GM12878 (cell line): Measurements from ENCODE around the gene USP14.

Experiments used
- DPF2 ChIP-seq: fragments of 450-650 bp; IDR thresholded peaks from 2 replicates; pipeline ENCODE4 v1.6.1; 2017; ENCODE audit warnings: mild to moderate bottlenecking
- ESRRA ChIP-seq: IDR thresholded peaks from 2 replicates; pipeline ENCODE4 v1.6.1; 2012; ENCODE audit warnings: mild to moderate bottlenecking, low read length, improper control_type of control experiment
- FOXM1 ChIP-seq: IDR thresholded peaks from 2 replicates; pipeline ENCODE4 v1.6.1; 2012; ENCODE audit warnings: low read depth, mild to moderate bottlenecking, inconsistent platforms, low read length, moderate library complexity
- GABPA ChIP-seq: IDR thresholded peaks from 2 replicates; pipeline ENCODE4 v1.6.1; 2014; ENCODE audit warnings: antibody characterized with exemption, low read depth, mild to moderate bottlenecking, inconsistent platforms
- IRF4 ChIP-seq: IDR thresholded peaks from 2 replicates; pipeline ENCODE4 v1.6.1; 2011; ENCODE audit warnings: low read depth, low read length
- POLR2A ChIP-seq: IDR thresholded peaks from 2 replicates; pipeline ENCODE4 v1.6.1; 2011; ENCODE audit warnings: low read depth, mild to moderate bottlenecking, low read length
- POLR2AphosphoS5 ChIP-seq: IDR thresholded peaks from 2 replicates; pipeline ENCODE4 v1.6.1; 2011; ENCODE audit warnings: mild to moderate bottlenecking, low read length, inconsistent platforms
- RAD21 ChIP-seq: IDR thresholded peaks from 2 replicates; pipeline ENCODE4 v1.6.1; 2011; ENCODE audit warnings: mild to moderate bottlenecking, low read depth, low read length, moderate library complexity; ENCODE audit not compliant: insufficient read depth
- SMAD1 ChIP-seq: fragments of 450-650 bp; IDR thresholded peaks from 2 replicates; pipeline ENCODE4 v1.6.1; 2018; ENCODE audit warnings: mild to moderate bottlenecking, low read depth; ENCODE audit not compliant: partially characterized antibody
- TCF7 ChIP-seq: IDR thresholded peaks from 2 replicates; pipeline ENCODE4 v1.6.1; 2014; ENCODE audit warnings: antibody characterized with exemption, borderline replicate concordance
- TF ChIP-seq, protein P1 (sequence below), 3 experiments: IDR thresholded peaks in 2 of 3; conservative IDR thresholded peaks in 1 of 3; 2 replicates each; pipeline ENCODE4 v1.5.1; 2011; ENCODE audit warnings: low read depth in 3 of 3, low read length in 3 of 3, mild to moderate bottlenecking in 3 of 3, control low read depth in 2 of 3, moderate library complexity in 2 of 3, inconsistent platforms in 1 of 3, mixed read lengths in 1 of 3; ENCODE audit not compliant: control insufficient read depth in 2 of 3, insufficient read depth in 1 of 3; ENCODE audit errors: extremely low read depth in 1 of 3
- TF ChIP-seq, protein P2 (sequence below): IDR thresholded peaks from 2 replicates; pipeline ENCODE4 v1.6.1; 2011; ENCODE audit warnings: low read depth, mild to moderate bottlenecking, low read length, moderate library complexity, borderline replicate concordance; ENCODE audit errors: extremely low read depth
- TF ChIP-seq, protein P3 (sequence below): IDR thresholded peaks from 2 replicates; pipeline ENCODE4 v1.6.1; 2011; ENCODE audit warnings: low read depth, low read length, improper control_type of control experiment, borderline replicate concordance
- TF ChIP-seq, protein P4 (sequence below): IDR thresholded peaks from 2 replicates; pipeline ENCODE4 v1.6.1; 2012; ENCODE audit warnings: low read depth, low read length, improper control_type of control experiment

DNA sequence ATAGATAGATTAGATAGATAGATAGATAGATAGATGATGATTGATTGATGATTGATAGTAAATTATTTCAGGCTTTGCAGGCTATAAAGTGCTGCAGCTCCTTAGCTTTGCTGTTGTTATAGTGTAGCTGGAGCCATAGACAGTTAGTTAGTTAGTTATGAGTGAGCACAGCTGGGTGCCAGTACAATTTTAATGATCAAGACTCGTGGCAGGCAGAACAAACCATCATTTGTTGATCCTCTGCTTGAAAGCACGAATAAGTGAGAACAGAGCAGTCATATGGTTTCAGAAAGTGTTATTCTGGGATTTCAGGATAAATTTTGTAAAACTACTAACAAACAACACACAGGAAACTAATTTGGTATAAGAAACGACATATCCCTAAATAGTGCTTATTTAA, 55.6 kb downstream of the USP14 start:
- TF ChIP-seq TCF7, result no peak
- TF ChIP-seq SMAD1, result no peak
- TF ChIP-seq, protein P1, sequence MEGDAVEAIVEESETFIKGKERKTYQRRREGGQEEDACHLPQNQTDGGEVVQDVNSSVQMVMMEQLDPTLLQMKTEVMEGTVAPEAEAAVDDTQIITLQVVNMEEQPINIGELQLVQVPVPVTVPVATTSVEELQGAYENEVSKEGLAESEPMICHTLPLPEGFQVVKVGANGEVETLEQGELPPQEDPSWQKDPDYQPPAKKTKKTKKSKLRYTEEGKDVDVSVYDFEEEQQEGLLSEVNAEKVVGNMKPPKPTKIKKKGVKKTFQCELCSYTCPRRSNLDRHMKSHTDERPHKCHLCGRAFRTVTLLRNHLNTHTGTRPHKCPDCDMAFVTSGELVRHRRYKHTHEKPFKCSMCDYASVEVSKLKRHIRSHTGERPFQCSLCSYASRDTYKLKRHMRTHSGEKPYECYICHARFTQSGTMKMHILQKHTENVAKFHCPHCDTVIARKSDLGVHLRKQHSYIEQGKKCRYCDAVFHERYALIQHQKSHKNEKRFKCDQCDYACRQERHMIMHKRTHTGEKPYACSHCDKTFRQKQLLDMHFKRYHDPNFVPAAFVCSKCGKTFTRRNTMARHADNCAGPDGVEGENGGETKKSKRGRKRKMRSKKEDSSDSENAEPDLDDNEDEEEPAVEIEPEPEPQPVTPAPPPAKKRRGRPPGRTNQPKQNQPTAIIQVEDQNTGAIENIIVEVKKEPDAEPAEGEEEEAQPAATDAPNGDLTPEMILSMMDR (IDR thresholded peaks at IDR 0.05 in 2 of 3, conservative IDR thresholded peaks at IDR 0.05 in 1 of 3; ENCODE audit: control insufficient read depth in 2 of 3, extremely low read depth in 1 of 3, insufficient read depth in 1 of 3, low read depth in 3 of 3, low read length in 3 of 3), result no peak
- TF ChIP-seq, protein P2, sequence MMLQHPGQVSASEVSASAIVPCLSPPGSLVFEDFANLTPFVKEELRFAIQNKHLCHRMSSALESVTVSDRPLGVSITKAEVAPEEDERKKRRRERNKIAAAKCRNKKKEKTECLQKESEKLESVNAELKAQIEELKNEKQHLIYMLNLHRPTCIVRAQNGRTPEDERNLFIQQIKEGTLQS, result no peak
- TF ChIP-seq POLR2AphosphoS5, result no peak
- TF ChIP-seq POLR2A, result no peak
- TF ChIP-seq GABPA, result no peak
- no peak for TF ChIP-seq IRF4
- TF ChIP-seq, protein P3, sequence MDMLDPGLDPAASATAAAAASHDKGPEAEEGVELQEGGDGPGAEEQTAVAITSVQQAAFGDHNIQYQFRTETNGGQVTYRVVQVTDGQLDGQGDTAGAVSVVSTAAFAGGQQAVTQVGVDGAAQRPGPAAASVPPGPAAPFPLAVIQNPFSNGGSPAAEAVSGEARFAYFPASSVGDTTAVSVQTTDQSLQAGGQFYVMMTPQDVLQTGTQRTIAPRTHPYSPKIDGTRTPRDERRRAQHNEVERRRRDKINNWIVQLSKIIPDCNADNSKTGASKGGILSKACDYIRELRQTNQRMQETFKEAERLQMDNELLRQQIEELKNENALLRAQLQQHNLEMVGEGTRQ, result no peak
- TF ChIP-seq RAD21, result no peak
- no peak for TF ChIP-seq DPF2
- TF ChIP-seq ESRRA, result no peak
- TF ChIP-seq, protein P4, sequence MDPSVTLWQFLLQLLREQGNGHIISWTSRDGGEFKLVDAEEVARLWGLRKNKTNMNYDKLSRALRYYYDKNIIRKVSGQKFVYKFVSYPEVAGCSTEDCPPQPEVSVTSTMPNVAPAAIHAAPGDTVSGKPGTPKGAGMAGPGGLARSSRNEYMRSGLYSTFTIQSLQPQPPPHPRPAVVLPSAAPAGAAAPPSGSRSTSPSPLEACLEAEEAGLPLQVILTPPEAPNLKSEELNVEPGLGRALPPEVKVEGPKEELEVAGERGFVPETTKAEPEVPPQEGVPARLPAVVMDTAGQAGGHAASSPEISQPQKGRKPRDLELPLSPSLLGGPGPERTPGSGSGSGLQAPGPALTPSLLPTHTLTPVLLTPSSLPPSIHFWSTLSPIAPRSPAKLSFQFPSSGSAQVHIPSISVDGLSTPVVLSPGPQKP, result no peak
- TF ChIP-seq FOXM1, result no peak
